ENCODE measurements around the gene IARS1. TPM values are rescaled to one million over a fixed set of nuclear protein-coding genes. Genes with fewer than 3 reads are reported as not detected.

IARS1 gene
- total and polyA plus RNA-seq, 2 of the 13 experiments (the other 11 are each of a cell fraction or from before 2014, with no cell fraction given) = 55.9 to 185 TPM

- Histone ChIP-seq H4K20me1 (ENCODE audit: insufficient read depth, low read length) (no peaks in the 10 kb centered on the region), H3K79me2 (ENCODE audit: insufficient read depth, low read length) (no peaks in the 10 kb centered on the region), H2AFZ (ENCODE audit: low read length) (no peak overlapping the region), H3K4me1 (ENCODE audit: insufficient read depth, low read length) (no peaks in the 10 kb centered on the region; the same call in 1 of the 2 replicates), H3K4me3 (replicated peaks in 1 of 3; ENCODE audit: insufficient read depth in 1 of 3, low read depth in 2 of 3, low read length in 3 of 3) (no peak overlapping the region), H3K27ac (ENCODE audit: extremely low read length, insufficient read depth, low read length) (no peak overlapping the region), H3K9me3 (ENCODE audit: low read length) (no peaks in the 10 kb centered on the region), H3K4me2 (ENCODE audit: low read depth, low read length) (no peak overlapping the region), H3K27me3 (ENCODE audit: control insufficient read depth in 1 of 2, insufficient read depth in 2 of 2, low read length in 2 of 2) (no peaks in the 10 kb centered on the region), H3K36me3 (replicated peaks in 1 of 2; ENCODE audit: control insufficient read depth in 1 of 2, insufficient read depth in 2 of 2, low read length in 2 of 2) (peaks cover 20 to 77% of the 10 kb centered on the region in 2 experiments), H3K9ac (ENCODE audit: insufficient read depth, low read depth, low read length) (no peak overlapping the region)
- no peak for TF ChIP-seq ZNF350 (CRISPR knock-in tag; IDR thresholded peaks at IDR 0.05; ENCODE audit: borderline replicate concordance, low read depth)
- no peak for TF ChIP-seq SRSF1 (optimal IDR thresholded peaks at IDR 0.05; ENCODE audit: low read depth, low read length)
- TF ChIP-seq SRY (CRISPR knock-in tag; IDR thresholded peaks at IDR 0.05) = no peak
- no peak for TF ChIP-seq BRF2 (CRISPR knock-in tag; IDR thresholded peaks at IDR 0.05)
- TF ChIP-seq ARNT (IDR thresholded peaks at IDR 0.05) = no peak
- TF ChIP-seq ZNF143 (CRISPR knock-in tag; IDR thresholded peaks at IDR 0.05) = no peak
- TF ChIP-seq GLMP (CRISPR knock-in tag; IDR thresholded peaks at IDR 0.05; ENCODE audit: borderline replicate concordance) = no peak
- no peak for TF ChIP-seq ZNF468 (CRISPR knock-in tag; IDR thresholded peaks at IDR 0.05)
- no peak for TF ChIP-seq KDM6A (CRISPR knock-in tag; IDR thresholded peaks at IDR 0.05; ENCODE audit: low read depth)
- TF ChIP-seq NFIC (IDR thresholded peaks at IDR 0.05; ENCODE audit: low read length) = no peak
- no peak for TF ChIP-seq MAFF (IDR thresholded peaks at IDR 0.05; ENCODE audit: low read depth, low read length)
- TF ChIP-seq ZBTB34 (CRISPR knock-in tag; IDR thresholded peaks at IDR 0.05) = no peak
- no peak for TF ChIP-seq BCL3 (CRISPR knock-in tag; IDR thresholded peaks at IDR 0.05)
- TF ChIP-seq JUN (CRISPR knock-in tag; IDR thresholded peaks at IDR 0.05) = no peak
- TF ChIP-seq ZNF552 (CRISPR knock-in tag; IDR thresholded peaks at IDR 0.05; ENCODE audit: borderline replicate concordance) = no peak
- no peak for TF ChIP-seq PAWR (CRISPR knock-in tag; IDR thresholded peaks at IDR 0.05; ENCODE audit: borderline replicate concordance)
- no peak for TF ChIP-seq POLR2A (IDR thresholded peaks at IDR 0.05; ENCODE audit: insufficient read depth in 1 of 2, low read depth in 2 of 2, low read length in 2 of 2)
- ChIA-PET CTCF (ENCODE audit: low intra/inter-chr PET ratio, low total read pairs) (no interaction called here), POLR2A (no interaction called here)
- in situ Hi-C loops (cut with HindIII; ENCODE audit: extremely low pct_ligation_motif_present, low pct_unique_long_range_greater_than_20kb) (no loop called here), intact Hi-C loops (cut with micrococcal nuclease; ENCODE audit: unreplicated experiment) (no loop called here)
- FAIRE-seq = no peak
- BruUV-seq (replicated peaks) = no TSS peak
- no peak for ATAC-seq
- no peak for DNase-seq (ENCODE audit: low spot score)
Observed at GRCh38 chr9:92308893-92309292, 15.4 kb upstream of the IARS1 start.
